HL-60/S4 treated with phorbol 12-myristate 13-acetate at 8.2 ng/mL for 4 days and 3 days (cell line): ENCODE results near the gene PTK6.
"Not testable (repeated sequence)": the region's sequence is repeated elsewhere in the genome, so short reads cannot be mapped to it uniquely, and the experiment has no call there.

ENCODE experiments used
- in situ Hi-C: fragments of 300-500 bp; cut with MboI; formaldehyde crosslinking; loops from 2 replicates; pipeline ENCODE4 v1.15.0; 2022; ENCODE audit warnings: low sequenced_read_pairs

Gene PTK6

GRCh38 chr20:63483834-63484233 lies 53.3 kb downstream of the PTK6 start:
- in situ Hi-C loops = no loop called here

- in situ Hi-C loops = no loop called here
These were observed 55.1 kb downstream of the PTK6 start for GRCh38 chr20:63482021-63482587.

GRCh38 chr20:63481503-63481902 lies 55.7 kb downstream of the PTK6 start:
- in situ Hi-C loops = no loop called here

- in situ Hi-C loops = not testable (repeated sequence)
These were observed 57.3 kb downstream of the PTK6 start for GRCh38 chr20:63479695-63480419.

GRCh38 chr20:63478346-63479302 lies 58.6 kb downstream of the PTK6 start:
- in situ Hi-C loops = no loop called here
